Endothelial cell of umbilical vein (primary cell): ENCODE measurements around the gene MYOM3. TPM values are rescaled to one million over a fixed set of nuclear protein-coding genes. Genes with fewer than 3 reads are reported as not detected.

ENCODE experiments used
- BruUV-seq: library from RNA; stranded (reverse); fragments of 400-500 nt; replicated peaks from 2 replicates; lab custom pipeline; 2021; lab: Mats Ljungman, UMichigan
- CTCF ChIA-PET: fragments of 300-600, 350-600 bp; sonication (Branson Sonifier 250); formaldehyde crosslinking; loops from one replicate; lab custom pipeline; 2021; ENCODE audit warnings: antibody characterized with exemption, inconsistent platforms; lab: Charles Lee
- POLR2A ChIA-PET: fragments of 300-600, 350-600 bp; sonication (Branson Sonifier 250); formaldehyde crosslinking; loops from one replicate; lab custom pipeline; 2021; ENCODE audit warnings: antibody characterized with exemption, inconsistent platforms; lab: Charles Lee
- DNase-seq: peaks from one replicate; pipeline ENCODE4 v3.0.0-alpha.2; 2011; ENCODE audit warnings: low read depth, low spot score
- FAIRE-seq: peaks from 2 replicates; lab custom pipeline; 2011; peaks lifted over from hg19 to GRCh38; lab: Jason Lieb, UNC
- H2AFZ ChIP-seq: 2 replicates; pipeline ENCODE4 v1.6.0; 2012; ENCODE audit warnings: low read depth, low read length, control low read depth, inconsistent platforms
- H3K27ac ChIP-seq: 2 replicates; pipeline ENCODE4 v1.5.1; 2011; ENCODE audit warnings: low read depth, mild to moderate bottlenecking, control low read depth, low read length, moderate library complexity; ENCODE audit not compliant: insufficient read depth
- H3K27me3 ChIP-seq, 2 experiments: 2 replicates each; pipeline versions ENCODE4 v1.6.0 to v1.6.1; 2011; ENCODE audit warnings: low read length in 2 of 2, mixed read lengths in 1 of 2; ENCODE audit not compliant: control insufficient read depth in 2 of 2, insufficient read depth in 2 of 2
- H3K36me3 ChIP-seq, 2 experiments: 2 replicates in 1 of 2; 3 replicates in 1 of 2; pipeline ENCODE4 v1.5.1; 2011; ENCODE audit warnings: low read length in 2 of 2, mild to moderate bottlenecking in 1 of 2, moderate library complexity in 1 of 2; ENCODE audit not compliant: control insufficient read depth in 2 of 2, insufficient read depth in 2 of 2; ENCODE audit errors: extremely low read depth in 1 of 2
- H3K4me1 ChIP-seq: 3 replicates; pipeline ENCODE4 v1.5.1; 2011; ENCODE audit warnings: mild to moderate bottlenecking, low read length; ENCODE audit not compliant: control insufficient read depth, insufficient read depth; ENCODE audit errors: extremely low read depth
- H3K4me2 ChIP-seq: 2 replicates; pipeline ENCODE4 v1.6.1; 2011; ENCODE audit warnings: low read length, control low read depth, mixed read lengths; ENCODE audit not compliant: insufficient read depth
- H3K4me3 ChIP-seq, 3 experiments: fragments of 200-600 bp in 1 of 3; sonication (generic), shearing (Covaris generic) in 1 of 3; replicated peaks in 1 of 3; 2 replicates each; pipeline ENCODE4 v1.5.1; 2011 to 2016; ENCODE audit warnings: control low read depth in 3 of 3, low read length in 3 of 3, mild to moderate bottlenecking in 2 of 3, inconsistent platforms in 1 of 3, low read depth in 1 of 3, moderate library complexity in 1 of 3; ENCODE audit not compliant: insufficient read depth in 1 of 3
- H3K79me2 ChIP-seq: 2 replicates; pipeline ENCODE4 v1.6.0; 2012; ENCODE audit warnings: low read length, inconsistent platforms; ENCODE audit not compliant: control insufficient read depth, insufficient read depth
- H3K9ac ChIP-seq: replicated peaks from 2 replicates; pipeline ENCODE3; 2011; ENCODE audit warnings: low read length, control low read depth; ENCODE audit not compliant: insufficient read depth; ENCODE audit errors: extremely low read depth
- H3K9me1 ChIP-seq: replicated peaks from 3 replicates; pipeline ENCODE4 v1.6.0; 2011; ENCODE audit warnings: mild to moderate bottlenecking, low read length; ENCODE audit not compliant: control insufficient read depth, insufficient read depth; ENCODE audit errors: extremely low read depth
- H3K9me3 ChIP-seq: replicated peaks from 2 replicates; pipeline ENCODE4 v1.5.1; 2012; ENCODE audit warnings: low read length, inconsistent platforms; ENCODE audit not compliant: control insufficient read depth, insufficient read depth
- H4K20me1 ChIP-seq: replicated peaks from 2 replicates; pipeline ENCODE3; 2011; ENCODE audit warnings: mild to moderate bottlenecking, low read length; ENCODE audit not compliant: control insufficient read depth, insufficient read depth; ENCODE audit errors: extremely low read depth
- EZH2 ChIP-seq: IDR thresholded peaks from 2 replicates; pipeline ENCODE4 v1.6.1; 2012; ENCODE audit warnings: borderline replicate concordance, low read depth, mild to moderate bottlenecking, moderate library complexity, low read length, inconsistent platforms; ENCODE audit not compliant: severe bottlenecking
- FOS ChIP-seq: IDR thresholded peaks from 2 replicates; pipeline ENCODE4 v1.6.1; 2011; ENCODE audit warnings: mild to moderate bottlenecking, low read length, moderate library complexity, borderline replicate concordance; ENCODE audit not compliant: insufficient read depth
- GATA2 ChIP-seq: IDR thresholded peaks from 2 replicates; pipeline ENCODE4 v1.7.0; 2011; ENCODE audit warnings: low read depth, mild to moderate bottlenecking, moderate library complexity, mixed read lengths, low read length; ENCODE audit not compliant: insufficient read length, insufficient read depth
- JUN ChIP-seq: IDR thresholded peaks from 2 replicates; pipeline ENCODE4 v1.6.1; 2011; ENCODE audit warnings: borderline replicate concordance, low read depth; ENCODE audit not compliant: insufficient read length, insufficient read depth
- MYC ChIP-seq: IDR thresholded peaks from one replicate; pipeline ENCODE4 v1.6.1; 2011; ENCODE audit warnings: mild to moderate bottlenecking, low read depth, low read length
- POLR2A ChIP-seq: IDR thresholded peaks from 2 replicates; pipeline ENCODE4 v1.6.1; 2012; ENCODE audit warnings: low read depth, mild to moderate bottlenecking, control low read depth, low read length
- POLR2AphosphoS5 ChIP-seq: IDR thresholded peaks from 2 replicates; pipeline ENCODE4 v1.6.1; 2012; ENCODE audit warnings: low read depth, mild to moderate bottlenecking, control low read depth, low read length, moderate library complexity; ENCODE audit not compliant: insufficient read depth
- dilution Hi-C: fragments of 300-500 bp; cut with MboI; formaldehyde crosslinking; loops from one replicate; pipeline ENCODE4 v1.15.0; 2019; ENCODE audit warnings: low sequenced_read_pairs; ENCODE audit not compliant: extremely low pct_ligation_motif_present
- intact Hi-C: fragments of 100-400 bp; cut with micrococcal nuclease; formaldehyde crosslinking; loops from one replicate; pipeline ENCODE4 v1.10.0; 2022
- polyA plus RNA-seq, 4 experiments: library from polyadenylated mRNA; depleted of rRNA in 3 of 4; stranded (reverse) in 3 of 4; unstranded in 1 of 4; fragments of >200 nt; gene quantifications; 2 replicates each; pipeline versions ENCODE4 v1.2.1 to v1.2.3, GENCODE V29; 2011 to 2012; ENCODE audit warnings: missing spikeins in 1 of 4
- total RNA-seq: library from RNA; stranded (reverse); gene quantifications from 2 replicates; pipeline ENCODE4 v1.2.3, GENCODE V29; 2021
- TF ChIP-seq, protein P1 (sequence below), 2 donors: IDR thresholded peaks; 1 replicate in 1 of 2; 2 replicates in 1 of 2; pipeline ENCODE4 v1.5.1; 2011; ENCODE audit warnings: low read length in 2 of 2, mild to moderate bottlenecking in 2 of 2, moderate library complexity in 2 of 2, control low read depth in 1 of 2, inconsistent platforms in 1 of 2, low read depth in 1 of 2; ENCODE audit not compliant: insufficient read depth in 1 of 2; ENCODE audit errors: extremely low read depth in 1 of 2
- TF ChIP-seq, protein P2 (sequence below): IDR thresholded peaks from 2 replicates; pipeline ENCODE4 v1.6.1; 2011; ENCODE audit not compliant: insufficient read depth, insufficient read length

MYOM3 gene
- total and polyA plus RNA-seq, 2 donors (not counting 3 experiments of a cell fraction or from before 2014, with no cell fraction given) = 0.11 to 0.40 TPM

DNA sequence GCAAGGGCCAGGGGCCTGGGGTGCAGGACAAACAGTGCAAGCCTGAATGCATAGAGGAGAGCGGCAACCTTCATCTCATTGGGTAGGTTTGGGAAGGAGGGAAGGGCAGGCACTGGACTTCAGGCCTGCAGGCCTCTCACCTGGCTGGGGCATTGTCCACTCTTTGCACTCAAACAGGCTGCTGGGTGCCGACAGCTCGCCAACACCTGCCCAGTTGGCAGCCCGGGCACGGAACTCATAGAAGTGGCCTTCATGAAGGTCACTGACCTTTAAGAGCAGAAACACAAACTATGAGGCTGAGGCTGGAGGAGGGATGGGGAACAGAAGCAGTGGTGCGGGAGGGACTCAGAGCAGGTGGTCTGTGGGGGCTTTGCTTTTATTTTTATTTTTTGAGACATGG, 30.7 kb downstream of the MYOM3 start:
- H3K9ac ChIP-seq = no peak overlapping the region
- ChIA-PET POLR2A (no interaction called here), CTCF (interaction anchor here (1.0 to 1.5 kb wide), 2 partner anchors 10 to 31 kb away, joined by 4 to 7 read pairs; partner anchors contain the start of gene MYOM3)
- no peaks in the 10 kb centered on the region for H3K4me1 ChIP-seq
- no peak for FAIRE-seq
- H3K27ac ChIP-seq = no peak overlapping the region
- no peak overlapping the region for H3K4me3 ChIP-seq
- no peaks in the 10 kb centered on the region for H4K20me1 ChIP-seq
- no peaks in the 10 kb centered on the region for H3K36me3 ChIP-seq
- intact Hi-C loops = no loop called here
- H3K79me2 ChIP-seq = no peaks in the 10 kb centered on the region
- no peaks in the 10 kb centered on the region for H3K9me1 ChIP-seq
- H3K27me3 ChIP-seq = peaks cover 0 to 2% of the 10 kb centered on the region in 2 experiments
- no peaks in the 10 kb centered on the region for H3K9me3 ChIP-seq
- DNase-seq = no peak
- no peak for TF ChIP-seq GATA2
- TF ChIP-seq, protein P1, sequence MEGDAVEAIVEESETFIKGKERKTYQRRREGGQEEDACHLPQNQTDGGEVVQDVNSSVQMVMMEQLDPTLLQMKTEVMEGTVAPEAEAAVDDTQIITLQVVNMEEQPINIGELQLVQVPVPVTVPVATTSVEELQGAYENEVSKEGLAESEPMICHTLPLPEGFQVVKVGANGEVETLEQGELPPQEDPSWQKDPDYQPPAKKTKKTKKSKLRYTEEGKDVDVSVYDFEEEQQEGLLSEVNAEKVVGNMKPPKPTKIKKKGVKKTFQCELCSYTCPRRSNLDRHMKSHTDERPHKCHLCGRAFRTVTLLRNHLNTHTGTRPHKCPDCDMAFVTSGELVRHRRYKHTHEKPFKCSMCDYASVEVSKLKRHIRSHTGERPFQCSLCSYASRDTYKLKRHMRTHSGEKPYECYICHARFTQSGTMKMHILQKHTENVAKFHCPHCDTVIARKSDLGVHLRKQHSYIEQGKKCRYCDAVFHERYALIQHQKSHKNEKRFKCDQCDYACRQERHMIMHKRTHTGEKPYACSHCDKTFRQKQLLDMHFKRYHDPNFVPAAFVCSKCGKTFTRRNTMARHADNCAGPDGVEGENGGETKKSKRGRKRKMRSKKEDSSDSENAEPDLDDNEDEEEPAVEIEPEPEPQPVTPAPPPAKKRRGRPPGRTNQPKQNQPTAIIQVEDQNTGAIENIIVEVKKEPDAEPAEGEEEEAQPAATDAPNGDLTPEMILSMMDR (IDR thresholded peaks at IDR 0.05; ENCODE audit: extremely low read depth in 1 of 2, insufficient read depth in 1 of 2, low read depth in 1 of 2, low read length in 2 of 2) = no peak
- TF ChIP-seq, protein P2, sequence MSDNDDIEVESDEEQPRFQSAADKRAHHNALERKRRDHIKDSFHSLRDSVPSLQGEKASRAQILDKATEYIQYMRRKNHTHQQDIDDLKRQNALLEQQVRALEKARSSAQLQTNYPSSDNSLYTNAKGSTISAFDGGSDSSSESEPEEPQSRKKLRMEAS = no peak
- TF ChIP-seq POLR2AphosphoS5 = no peak
- TF ChIP-seq EZH2 = no peak
- TF ChIP-seq MYC = no peak
- TF ChIP-seq POLR2A = no peak
- TF ChIP-seq FOS = no peak
- TF ChIP-seq JUN = no peak
- H3K4me2 ChIP-seq = no peak overlapping the region
- no TSS peak for BruUV-seq
- dilution Hi-C loops = no loop called here
- no peak overlapping the region for H2AFZ ChIP-seq
